ENCODE results near the gene CYP27A1. TPM values are rescaled to one million over a fixed set of nuclear protein-coding genes. Genes with fewer than 3 reads are reported as not detected.

The CYP27A1 gene
- total and polyA plus RNA-seq, 11 donors: 3.3 to 43.8 (median 7.4) TPM

DNA sequence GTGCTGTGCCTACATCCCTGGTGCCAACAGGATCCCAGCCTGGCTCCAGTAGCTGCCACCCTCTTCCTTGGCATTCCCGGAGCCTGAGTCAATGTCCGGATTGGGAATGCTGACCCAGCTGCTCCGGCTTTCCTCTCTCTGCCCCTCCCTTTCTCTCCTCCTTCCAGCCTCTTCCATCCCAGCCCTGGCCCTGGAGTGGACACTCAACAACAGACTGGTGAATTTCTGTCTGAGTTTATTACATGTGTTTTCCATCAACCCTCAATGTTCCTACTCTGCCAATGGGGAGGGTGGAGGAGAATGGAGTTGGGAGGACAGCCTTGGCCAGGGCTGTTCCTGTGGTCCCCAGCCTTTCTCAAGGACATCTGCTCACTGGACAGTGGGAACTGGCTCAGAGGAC, 50.6 kb downstream of the CYP27A1 start:
- ATAC-seq: peak; percentile 80 to 81 (median 80)
- no peak for TF ChIP-seq POLR2A (IDR thresholded peaks at IDR 0.05)
- TF ChIP-seq, protein P1, sequence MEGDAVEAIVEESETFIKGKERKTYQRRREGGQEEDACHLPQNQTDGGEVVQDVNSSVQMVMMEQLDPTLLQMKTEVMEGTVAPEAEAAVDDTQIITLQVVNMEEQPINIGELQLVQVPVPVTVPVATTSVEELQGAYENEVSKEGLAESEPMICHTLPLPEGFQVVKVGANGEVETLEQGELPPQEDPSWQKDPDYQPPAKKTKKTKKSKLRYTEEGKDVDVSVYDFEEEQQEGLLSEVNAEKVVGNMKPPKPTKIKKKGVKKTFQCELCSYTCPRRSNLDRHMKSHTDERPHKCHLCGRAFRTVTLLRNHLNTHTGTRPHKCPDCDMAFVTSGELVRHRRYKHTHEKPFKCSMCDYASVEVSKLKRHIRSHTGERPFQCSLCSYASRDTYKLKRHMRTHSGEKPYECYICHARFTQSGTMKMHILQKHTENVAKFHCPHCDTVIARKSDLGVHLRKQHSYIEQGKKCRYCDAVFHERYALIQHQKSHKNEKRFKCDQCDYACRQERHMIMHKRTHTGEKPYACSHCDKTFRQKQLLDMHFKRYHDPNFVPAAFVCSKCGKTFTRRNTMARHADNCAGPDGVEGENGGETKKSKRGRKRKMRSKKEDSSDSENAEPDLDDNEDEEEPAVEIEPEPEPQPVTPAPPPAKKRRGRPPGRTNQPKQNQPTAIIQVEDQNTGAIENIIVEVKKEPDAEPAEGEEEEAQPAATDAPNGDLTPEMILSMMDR (IDR thresholded peaks at IDR 0.05): no peak
- intact Hi-C loops (cut with DNase I): loop anchor here in 1 of 10 donors (5.0 kb wide), 1 partner anchor 85 kb away; no protein-coding TSS in a partner anchor
- Histone ChIP-seq H3K27me3 (peaks cover 0 to 40% (median 0%) of the 10 kb centered on the region in 9 donors), H3K4me1 (peaks cover 0 to 32% (median 6%) of the 10 kb centered on the region in 12 donors), H3K9me3 (peaks cover 0 to 8% (median 3%) of the 10 kb centered on the region in 12 donors), H3K4me3 (no peak overlapping the region), H3K36me3 (no peaks in the 10 kb centered on the region), H3K27ac (peak overlapping the region; percentile 17 to 90 (median 68))
- 42 to 66% (median 53%) methylated on average over 3 of the region's 3 CpGs for WGBS, 4 donors
- peak in 3 of 5 donors; percentile 26 to 76 (median 62) for DNase-seq

DNA sequence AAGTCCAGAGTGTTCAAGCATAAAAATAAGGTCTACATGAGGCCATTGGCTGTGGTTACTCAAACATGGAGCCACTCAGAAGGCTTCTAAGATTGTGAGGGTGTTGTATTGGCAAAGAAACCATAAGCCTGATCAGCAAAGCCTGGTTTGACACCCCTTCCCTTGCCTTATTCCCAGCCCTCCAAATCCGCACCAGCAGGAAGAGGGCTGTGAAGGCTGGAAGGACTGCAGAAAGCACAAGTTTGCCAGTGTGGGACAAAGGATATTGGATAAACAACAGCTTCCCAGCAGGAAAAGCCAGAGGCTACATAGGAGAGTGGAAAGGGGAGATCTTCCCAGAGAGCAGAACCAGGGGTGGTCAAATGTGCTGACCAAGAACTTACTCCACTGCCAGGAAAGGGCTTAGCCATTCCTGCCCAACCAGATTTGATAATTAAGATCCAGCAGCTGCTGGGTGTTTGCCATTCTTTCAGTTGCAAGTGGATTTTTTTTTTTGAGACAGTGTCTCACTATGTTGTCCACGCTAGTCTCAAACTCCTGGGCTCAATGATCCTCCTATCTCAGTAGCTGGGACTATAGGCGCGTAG, 51.2 kb downstream of the CYP27A1 start:
- peaks cover 0 to 37% (median 0%) of the 10 kb centered on the region in 9 donors for H3K27me3 ChIP-seq
- peaks cover 0 to 12% (median 5%) of the 10 kb centered on the region in 12 donors for H3K9me3 ChIP-seq
- H3K4me1 ChIP-seq: peaks cover 0 to 32% (median 6%) of the 10 kb centered on the region in 12 donors
- DNase-seq: no peak
- no peak for ATAC-seq
- intact Hi-C loops (cut with DNase I): loop anchor here in 1 of 10 donors (5.0 kb wide), 1 partner anchor 86 kb away; no protein-coding TSS in a partner anchor
- no peak overlapping the region for H3K4me3 ChIP-seq
- no peaks in the 10 kb centered on the region for H3K36me3 ChIP-seq
- peak overlapping the region; percentile 7 to 90 (median 66) for H3K27ac ChIP-seq
- TF ChIP-seq, protein P1 (IDR thresholded peaks at IDR 0.05): no peak
- no peak for TF ChIP-seq POLR2A (IDR thresholded peaks at IDR 0.05)
- WGBS, 4 donors: 66 to 83% (median 68%) methylated on average over 4 of the region's 4 CpGs

DNA sequence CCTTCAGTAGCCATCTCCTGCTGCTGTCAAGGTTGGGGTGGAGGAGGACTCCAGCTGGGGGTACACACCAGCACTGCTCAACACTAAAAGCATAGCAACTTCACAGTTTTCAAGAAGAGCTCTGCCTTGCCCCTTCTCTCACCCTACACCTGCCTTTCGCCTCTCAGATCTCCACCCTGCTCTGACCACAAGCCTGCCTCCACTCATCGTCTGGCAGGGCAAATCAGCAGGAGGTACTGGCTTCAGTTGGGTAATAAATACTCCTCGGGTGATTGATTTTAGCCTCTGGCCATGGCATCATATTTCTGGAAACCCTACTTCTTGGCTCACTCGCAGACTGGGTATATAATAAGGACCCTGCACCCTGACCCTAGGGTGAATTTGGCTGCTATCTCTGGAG, 52.7 kb downstream of the CYP27A1 start:
- no peaks in the 10 kb centered on the region for H3K36me3 ChIP-seq
- peaks cover 0 to 30% (median 6%) of the 10 kb centered on the region in 12 donors for H3K4me1 ChIP-seq
- no peak overlapping the region for H3K27ac ChIP-seq
- H3K9me3 ChIP-seq: peaks cover 0 to 15% (median 6%) of the 10 kb centered on the region in 12 donors
- no peak for TF ChIP-seq POLR2A (IDR thresholded peaks at IDR 0.05)
- TF ChIP-seq, protein P1 (IDR thresholded peaks at IDR 0.05): no peak
- WGBS, 4 donors: 65 to 79% (median 72%) methylated on average over 4 of the region's 4 CpGs
- H3K4me3 ChIP-seq: no peak overlapping the region
- intact Hi-C loops (cut with DNase I): loop anchor here in 1 of 10 donors (5.0 kb wide), 1 partner anchor 87 kb away; no protein-coding TSS in a partner anchor
- DNase-seq (no peak), ATAC-seq (no peak)
- H3K27me3 ChIP-seq: peaks cover 0 to 44% (median 0%) of the 10 kb centered on the region in 9 donors

GRCh38 chr2:218837495-218837894, 55.5 kb downstream of the CYP27A1 start:
- Histone ChIP-seq H3K4me1 (peaks cover 0 to 16% (median 0%) of the 10 kb centered on the region in 12 donors), H3K4me3 (no peak overlapping the region), H3K27ac (no peak overlapping the region), H3K27me3 (peaks cover 0 to 42% (median 0%) of the 10 kb centered on the region in 9 donors), H3K36me3 (no peaks in the 10 kb centered on the region), H3K9me3 (peaks cover 0 to 17% (median 6%) of the 10 kb centered on the region in 12 donors)
- ATAC-seq (no peak), DNase-seq (no peak)
- intact Hi-C loops (cut with DNase I): no loop called here
- TF ChIP-seq POLR2A (IDR thresholded peaks at IDR 0.05): no peak
- TF ChIP-seq, protein P1 (IDR thresholded peaks at IDR 0.05): no peak
- 88 to 90% (median 90%) methylated on average over 2 of the region's 2 CpGs for WGBS, 4 donors

Measured in heart left ventricle (tissue), 16 donors.